ENCODE results near the gene ZC3H8. TPM values are rescaled to one million over a fixed set of nuclear protein-coding genes. Genes with fewer than 3 reads are reported as not detected.

The ZC3H8 gene
- polyA plus RNA-seq (2013, experiment 1 of 2), result 20.6 TPM
- polyA plus RNA-seq (2013, experiment 2 of 2), result 16.9 TPM

GRCh38 chr2:112254466-112255240 is at the start of gene ZC3H8:
ZC3H8 (minus strand) TSS chr2:112255042; CDS start chr2:112254981, 61 bp downstream.
- Histone ChIP-seq H2AK5ac (ENCODE audit: low read length) (no peak within 1 kb of the TSS), H3K79me2 (ENCODE audit: control insufficient read depth, insufficient read depth, low read length) (peaks cover 1% of the 10 kb centered on the region), H3K79me1 (ENCODE audit: low read length) (peaks cover 3% of the 10 kb centered on the region), H3K36me3 (ENCODE audit: control insufficient read depth, insufficient read depth, low read length) (no peaks in the 10 kb centered on the region), H3K4me1 (ENCODE audit: control insufficient read depth, low read depth, low read length) (peaks cover 2% of the 10 kb centered on the region), H3K27ac (ENCODE audit: low read depth, low read length) (peak within 1 kb of the TSS; percentile 67), H4K5ac (ENCODE audit: low read length) (no peak within 1 kb of the TSS), H3K27me3 (ENCODE audit: insufficient read depth, low read length, poor library complexity) (no peaks in the 10 kb centered on the region), H3K56ac (ENCODE audit: low read length) (peak within 1 kb of the TSS; percentile 91), H3K23ac (ENCODE audit: low read length) (peak within 1 kb of the TSS; percentile 70), H3K4ac (ENCODE audit: low read depth, low read length) (no peak within 1 kb of the TSS), H4K8ac (ENCODE audit: low read depth, low read length) (peak within 1 kb of the TSS; percentile 30), H2BK120ac (ENCODE audit: low read depth, low read length) (no peak within 1 kb of the TSS), H3K9ac (ENCODE audit: low read length) (peak within 1 kb of the TSS; percentile 90), H3K4me3 (ENCODE audit: low read length) (peak within 1 kb of the TSS; percentile 77), H2BK5ac (ENCODE audit: low read length) (no peak within 1 kb of the TSS), H3K18ac (ENCODE audit: low read length) (peak within 1 kb of the TSS; percentile 46), H3K4me2 (ENCODE audit: low read length) (peak within 1 kb of the TSS; percentile 94), H2BK15ac (replicated peaks; ENCODE audit: low read depth) (no peak within 1 kb of the TSS)
- no CpG with 5 or more reads among the region's 68 CpGs for WGBS (ENCODE audit: extremely low coverage, insufficient coverage, low lambda C conversion rate)
- peak; percentile 94 for DNase-seq

- no peak overlapping the region for H2BK15ac ChIP-seq (replicated peaks; ENCODE audit: low read depth)
- H3K4me3 ChIP-seq (ENCODE audit: low read length), result no peak overlapping the region
- no peak overlapping the region for H3K9ac ChIP-seq (ENCODE audit: low read length)
- no peaks in the 10 kb centered on the region for H3K4me1 ChIP-seq (ENCODE audit: control insufficient read depth, low read depth, low read length)
- no peak overlapping the region for H3K4ac ChIP-seq (ENCODE audit: low read depth, low read length)
- no peak overlapping the region for H3K27ac ChIP-seq (ENCODE audit: low read depth, low read length)
- no peak overlapping the region for H3K56ac ChIP-seq (ENCODE audit: low read length)
- WGBS (ENCODE audit: extremely low coverage, insufficient coverage, low lambda C conversion rate), result no CpG with 5 or more reads among the region's 2 CpGs
- H3K4me2 ChIP-seq (ENCODE audit: low read length), result no peak overlapping the region
- no peak overlapping the region for H2AK5ac ChIP-seq (ENCODE audit: low read length)
- H3K18ac ChIP-seq (ENCODE audit: low read length), result no peak overlapping the region
- no peaks in the 10 kb centered on the region for H3K36me3 ChIP-seq (ENCODE audit: control insufficient read depth, insufficient read depth, low read length)
- DNase-seq, result no peak
- no peaks in the 10 kb centered on the region for H3K79me2 ChIP-seq (ENCODE audit: control insufficient read depth, insufficient read depth, low read length)
- H4K8ac ChIP-seq (ENCODE audit: low read depth, low read length), result no peak overlapping the region
- no peaks in the 10 kb centered on the region for H3K27me3 ChIP-seq (ENCODE audit: insufficient read depth, low read length, poor library complexity)
- H3K79me1 ChIP-seq (ENCODE audit: low read length), result no peaks in the 10 kb centered on the region
- no peak overlapping the region for H3K23ac ChIP-seq (ENCODE audit: low read length)
- H2BK5ac ChIP-seq (ENCODE audit: low read length), result no peak overlapping the region
- H4K5ac ChIP-seq (ENCODE audit: low read length), result no peak overlapping the region
- H2BK120ac ChIP-seq (ENCODE audit: low read depth, low read length), result no peak overlapping the region
Measured at GRCh38 chr2:112304298-112304941, 49.6 kb upstream of the ZC3H8 start.

- Histone ChIP-seq H2AK5ac (ENCODE audit: low read length) (no peak overlapping the region), H3K9ac (ENCODE audit: low read length) (no peak overlapping the region), H3K56ac (ENCODE audit: low read length) (no peak overlapping the region), H3K36me3 (ENCODE audit: control insufficient read depth, insufficient read depth, low read length) (no peaks in the 10 kb centered on the region), H4K5ac (ENCODE audit: low read length) (no peak overlapping the region), H4K8ac (ENCODE audit: low read depth, low read length) (no peak overlapping the region), H3K4me2 (ENCODE audit: low read length) (no peak overlapping the region), H2BK15ac (replicated peaks; ENCODE audit: low read depth) (no peak overlapping the region), H3K27ac (ENCODE audit: low read depth, low read length) (no peak overlapping the region), H2BK120ac (ENCODE audit: low read depth, low read length) (no peak overlapping the region), H3K4me3 (ENCODE audit: low read length) (no peak overlapping the region), H3K4me1 (ENCODE audit: control insufficient read depth, low read depth, low read length) (no peaks in the 10 kb centered on the region), H3K27me3 (ENCODE audit: insufficient read depth, low read length, poor library complexity) (no peaks in the 10 kb centered on the region), H3K79me2 (ENCODE audit: control insufficient read depth, insufficient read depth, low read length) (no peaks in the 10 kb centered on the region), H3K18ac (ENCODE audit: low read length) (no peak overlapping the region), H2BK5ac (ENCODE audit: low read length) (no peak overlapping the region), H3K79me1 (ENCODE audit: low read length) (no peaks in the 10 kb centered on the region), H3K23ac (ENCODE audit: low read length) (no peak overlapping the region), H3K4ac (ENCODE audit: low read depth, low read length) (no peak overlapping the region)
- no peak for DNase-seq
Measured at GRCh38 chr2:112301973-112302372, 47.1 kb upstream of the ZC3H8 start.

- no peak overlapping the region for H3K56ac ChIP-seq (ENCODE audit: low read length)
- no peak overlapping the region for H3K23ac ChIP-seq (ENCODE audit: low read length)
- H3K9ac ChIP-seq (ENCODE audit: low read length), result no peak overlapping the region
- no peak overlapping the region for H3K4ac ChIP-seq (ENCODE audit: low read depth, low read length)
- H2BK5ac ChIP-seq (ENCODE audit: low read length), result no peak overlapping the region
- no peaks in the 10 kb centered on the region for H3K79me2 ChIP-seq (ENCODE audit: control insufficient read depth, insufficient read depth, low read length)
- no peak overlapping the region for H4K5ac ChIP-seq (ENCODE audit: low read length)
- no peak for DNase-seq
- no peaks in the 10 kb centered on the region for H3K36me3 ChIP-seq (ENCODE audit: control insufficient read depth, insufficient read depth, low read length)
- no peaks in the 10 kb centered on the region for H3K79me1 ChIP-seq (ENCODE audit: low read length)
- no peak overlapping the region for H3K18ac ChIP-seq (ENCODE audit: low read length)
- no peak overlapping the region for H2AK5ac ChIP-seq (ENCODE audit: low read length)
- no peaks in the 10 kb centered on the region for H3K4me1 ChIP-seq (ENCODE audit: control insufficient read depth, low read depth, low read length)
- H3K4me3 ChIP-seq (ENCODE audit: low read length), result no peak overlapping the region
- H2BK120ac ChIP-seq (ENCODE audit: low read depth, low read length), result no peak overlapping the region
- no peak overlapping the region for H3K27ac ChIP-seq (ENCODE audit: low read depth, low read length)
- no peak overlapping the region for H3K4me2 ChIP-seq (ENCODE audit: low read length)
- H4K8ac ChIP-seq (ENCODE audit: low read depth, low read length), result no peak overlapping the region
- no peak overlapping the region for H2BK15ac ChIP-seq (replicated peaks; ENCODE audit: low read depth)
- no peaks in the 10 kb centered on the region for H3K27me3 ChIP-seq (ENCODE audit: insufficient read depth, low read length, poor library complexity)
Measured at GRCh38 chr2:112301171-112301584, 46.3 kb upstream of the ZC3H8 start.

GRCh38 chr2:112296407-112296806 is 41.6 kb upstream of the ZC3H8 start:
- Histone ChIP-seq H3K9ac (ENCODE audit: low read length) (no peak overlapping the region), H2BK15ac (replicated peaks; ENCODE audit: low read depth) (no peak overlapping the region), H3K18ac (ENCODE audit: low read length) (no peak overlapping the region), H3K27ac (ENCODE audit: low read depth, low read length) (no peak overlapping the region), H3K79me2 (ENCODE audit: control insufficient read depth, insufficient read depth, low read length) (no peaks in the 10 kb centered on the region), H2AK5ac (ENCODE audit: low read length) (no peak overlapping the region), H3K56ac (ENCODE audit: low read length) (no peak overlapping the region), H3K4ac (ENCODE audit: low read depth, low read length) (no peak overlapping the region), H2BK120ac (ENCODE audit: low read depth, low read length) (no peak overlapping the region), H3K36me3 (ENCODE audit: control insufficient read depth, insufficient read depth, low read length) (no peaks in the 10 kb centered on the region), H3K27me3 (ENCODE audit: insufficient read depth, low read length, poor library complexity) (no peaks in the 10 kb centered on the region), H2BK5ac (ENCODE audit: low read length) (no peak overlapping the region), H4K8ac (ENCODE audit: low read depth, low read length) (no peak overlapping the region), H3K4me1 (ENCODE audit: control insufficient read depth, low read depth, low read length) (no peaks in the 10 kb centered on the region), H3K79me1 (ENCODE audit: low read length) (no peaks in the 10 kb centered on the region), H3K23ac (ENCODE audit: low read length) (no peak overlapping the region), H3K4me3 (ENCODE audit: low read length) (no peak overlapping the region), H4K5ac (ENCODE audit: low read length) (no peak overlapping the region), H3K4me2 (ENCODE audit: low read length) (no peak overlapping the region)
- WGBS (ENCODE audit: extremely low coverage, insufficient coverage, low lambda C conversion rate), result no CpG with 5 or more reads among the region's 2 CpGs
- DNase-seq, result no peak
